NCI-H1092 (cell line): ENCODE results near the gene HTT.

Source experiments
- DNase-seq: peaks from one replicate; lab custom pipeline; 2025; lab: John Stamatoyannopoulos, UW

HTT gene

GRCh38 chr4:3174371-3175338 is 100.2 kb downstream of the HTT start:
- DNase-seq = peak; percentile 12

GRCh38 chr4:3176367-3177229 is 102.1 kb downstream of the HTT start:
- no peak for DNase-seq

GRCh38 chr4:3177426-3177825 is 102.9 kb downstream of the HTT start:
- no peak for DNase-seq

GRCh38 chr4:3177905-3178304 is 103.4 kb downstream of the HTT start:
- no peak for DNase-seq

GRCh38 chr4:3178351-3178750 is 103.9 kb downstream of the HTT start:
- no peak for DNase-seq

GRCh38 chr4:3179126-3179706 is 104.7 kb downstream of the HTT start:
- DNase-seq = no peak

- no peak for DNase-seq
Observed at GRCh38 chr4:3183008-3183407, 108.5 kb downstream of the HTT start.

- no peak for DNase-seq
Observed at GRCh38 chr4:3184725-3185124, 110.2 kb downstream of the HTT start.

GRCh38 chr4:3186609-3187008 is 112.1 kb downstream of the HTT start:
- DNase-seq = no peak

- no peak for DNase-seq
Observed at GRCh38 chr4:3188118-3188517, 113.6 kb downstream of the HTT start.

- no peak for DNase-seq
Observed at GRCh38 chr4:3189459-3189858, 115.0 kb downstream of the HTT start.

GRCh38 chr4:3190549-3190948 is 116.1 kb downstream of the HTT start:
- no peak for DNase-seq

GRCh38 chr4:3192188-3192587 is 117.7 kb downstream of the HTT start:
- no peak for DNase-seq

GRCh38 chr4:3192827-3193226 is 118.3 kb downstream of the HTT start:
- no peak for DNase-seq

- DNase-seq = no peak
Observed at GRCh38 chr4:3193531-3194203, 119.2 kb downstream of the HTT start.

GRCh38 chr4:3196670-3197359 is 122.3 kb downstream of the HTT start:
- DNase-seq = no peak

- DNase-seq = no peak
Observed at GRCh38 chr4:3197366-3198105, 123.1 kb downstream of the HTT start.

GRCh38 chr4:3198906-3199305 is 124.4 kb downstream of the HTT start:
- no peak for DNase-seq

GRCh38 chr4:3199653-3200422 is 125.4 kb downstream of the HTT start:
- no peak for DNase-seq
